Embryonic facial prominence (tissue), 1 donor: Measurements from ENCODE around the gene AGBL5.
"Not testable (repeated sequence)": the region's sequence is repeated elsewhere in the genome, so short reads cannot be mapped to it uniquely, and the experiment has no call there.

Experiments
- DNase-seq: peaks from one replicate; pipeline ENCODE4 v3.0.0-alpha.2; 2016; ENCODE audit errors: extremely low spot score

The AGBL5 gene

DNA sequence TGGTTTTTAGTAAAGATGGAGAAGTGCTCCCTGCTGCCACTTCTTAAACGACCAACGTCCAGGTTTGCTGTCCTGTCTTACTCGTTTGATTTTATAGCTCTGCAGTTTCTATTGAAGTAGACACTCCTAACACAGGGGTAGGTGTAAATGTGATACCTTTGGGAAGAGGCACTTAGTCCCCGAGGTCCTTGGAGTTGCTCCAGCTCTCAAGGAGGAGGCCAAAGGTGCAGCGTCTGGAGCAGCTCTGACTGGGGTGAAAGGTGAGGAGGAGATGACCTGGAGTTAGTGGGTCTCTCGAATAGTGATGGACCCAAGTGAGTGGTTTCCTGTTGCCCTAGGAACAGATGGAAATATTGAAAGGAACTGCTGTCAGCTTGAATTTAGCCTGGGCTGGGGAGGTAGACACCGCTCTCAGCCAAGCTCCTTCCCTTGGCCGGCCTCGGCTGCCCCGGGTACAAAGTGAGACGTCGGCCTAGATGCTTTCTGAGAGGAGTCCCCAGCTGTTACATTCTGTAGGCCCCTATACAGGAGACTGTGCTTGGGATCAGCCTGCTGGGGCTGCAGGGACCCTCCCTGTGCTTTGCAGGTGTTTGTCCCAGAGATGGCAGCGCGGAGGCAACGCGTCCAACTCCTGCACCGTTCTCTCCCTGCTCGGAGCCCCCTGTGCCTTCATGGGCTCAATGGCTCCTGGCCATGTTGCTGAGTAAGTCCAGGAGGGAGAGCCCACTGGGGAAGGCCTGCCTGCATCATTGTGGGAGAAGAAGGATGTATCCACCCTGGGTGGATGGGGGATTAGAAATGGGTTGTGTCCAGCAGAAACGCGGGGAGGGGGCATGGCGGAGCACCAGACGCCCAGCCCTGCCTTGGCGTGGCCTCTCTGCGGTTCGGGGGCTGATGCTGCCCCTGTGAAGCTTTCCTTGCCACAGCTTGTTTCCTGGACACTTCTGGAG, 40.6 kb downstream of the AGBL5 start:
- DNase-seq, result no peak

DNA sequence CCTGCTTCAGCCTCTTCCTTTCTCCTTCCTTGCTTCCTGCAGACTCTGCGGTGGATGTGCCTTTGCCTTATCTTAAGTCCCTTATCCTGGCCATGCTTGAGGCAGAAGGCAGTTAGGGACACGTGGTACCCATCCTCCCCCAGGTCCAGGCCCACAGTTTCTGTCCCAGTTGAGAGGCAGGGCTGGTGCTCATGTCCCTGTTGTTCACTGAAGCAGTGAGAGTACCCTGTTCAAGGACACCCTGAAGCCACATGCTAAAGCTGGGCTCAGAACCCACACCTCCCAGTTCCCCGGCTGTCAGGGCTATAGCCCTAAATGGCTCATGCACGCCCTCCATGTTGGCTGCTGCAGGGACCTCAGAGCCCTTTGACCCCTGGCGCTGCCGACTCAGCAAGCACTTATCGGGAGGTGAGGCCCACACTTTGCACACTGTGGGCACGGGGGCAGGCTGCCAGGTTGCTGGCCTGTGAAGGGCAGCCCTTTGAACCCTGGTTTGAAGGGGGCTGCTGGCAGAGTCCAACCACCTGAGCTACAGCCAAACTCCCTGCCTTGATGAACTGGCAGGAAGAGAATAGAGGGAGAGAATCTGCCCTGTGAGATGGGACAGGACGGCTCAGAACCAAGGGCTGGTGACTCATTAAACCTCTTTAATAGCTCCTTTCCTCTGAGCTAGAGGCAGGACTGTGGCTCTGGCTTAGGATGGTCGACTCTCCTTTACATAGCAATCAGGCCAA, 41.4 kb downstream of the AGBL5 start:
- DNase-seq, result no peak

DNA sequence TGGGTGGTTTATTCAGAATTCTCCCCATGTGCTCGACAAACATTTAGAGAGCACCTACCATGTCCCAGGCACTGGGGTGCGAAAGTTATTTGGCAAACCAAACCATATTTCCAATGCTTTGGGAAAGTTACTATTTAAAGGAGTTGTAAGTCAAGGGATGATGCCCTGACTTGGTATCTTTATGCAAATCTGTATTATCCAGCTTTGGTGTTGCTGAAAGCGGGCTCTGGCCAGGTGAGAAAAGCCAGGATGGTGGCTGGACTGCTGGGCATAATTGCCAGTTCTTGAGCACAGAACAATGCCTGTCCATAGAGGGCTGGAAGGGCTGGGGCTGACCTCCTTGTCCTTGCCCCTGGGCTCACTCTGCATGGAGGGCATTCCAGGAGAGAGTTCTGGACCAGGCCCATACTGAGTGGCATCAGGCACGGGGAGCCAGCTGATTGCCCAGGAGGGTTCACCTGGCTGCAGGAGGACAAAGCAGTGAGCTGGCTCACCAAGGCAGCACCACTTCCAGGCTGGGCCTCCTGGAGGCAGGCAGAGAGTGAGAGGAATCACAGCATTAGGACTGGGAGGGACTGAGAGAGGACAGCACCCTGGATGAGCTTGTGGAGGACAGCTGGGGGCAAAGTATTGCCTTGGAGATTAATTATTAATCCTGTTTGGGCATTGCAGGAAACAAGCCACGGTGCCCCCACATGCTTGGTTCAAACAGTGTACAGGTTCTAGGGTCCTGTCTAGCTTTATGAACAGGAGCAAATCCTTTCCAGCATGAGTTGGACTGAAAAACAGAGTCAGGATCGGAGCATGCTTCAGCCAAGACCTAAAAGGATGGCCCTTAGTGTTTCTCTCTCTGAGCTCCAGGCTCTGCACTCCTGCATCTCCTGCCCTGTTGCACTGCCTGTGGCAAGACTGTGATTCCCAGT, 42.2 kb downstream of the AGBL5 start:
- DNase-seq, result no peak

DNA sequence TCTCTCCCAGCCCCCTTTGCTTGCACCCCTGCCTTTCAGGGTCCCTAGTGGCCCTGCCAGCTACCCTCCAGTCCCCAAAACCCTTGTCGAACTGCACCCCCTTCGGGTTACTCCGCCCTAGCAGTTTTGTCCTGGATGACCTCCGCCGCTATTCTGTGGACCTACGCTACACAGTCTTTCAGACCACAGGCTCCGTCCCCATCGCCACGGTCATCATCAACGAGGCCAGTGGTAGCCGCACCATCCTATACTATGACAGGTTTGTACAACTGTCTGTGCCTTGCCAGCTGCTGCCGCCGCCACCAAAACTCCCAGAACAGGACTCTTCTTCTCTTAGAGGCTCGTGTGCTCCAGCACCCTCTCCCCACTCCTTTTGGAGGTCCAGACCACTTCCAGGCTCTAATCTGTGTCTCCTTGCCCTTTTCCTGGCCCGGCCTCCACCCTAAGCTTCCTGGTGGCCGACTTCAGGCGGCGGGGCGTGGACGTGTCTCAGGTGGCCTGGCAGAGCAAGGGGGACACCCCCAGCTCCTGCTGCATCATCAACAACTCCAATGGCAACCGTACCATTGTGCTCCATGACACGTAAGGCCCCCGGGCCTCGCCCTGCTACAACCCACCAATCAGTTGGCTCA, 43.0 kb downstream of the AGBL5 start:
- no peak for DNase-seq

DNA sequence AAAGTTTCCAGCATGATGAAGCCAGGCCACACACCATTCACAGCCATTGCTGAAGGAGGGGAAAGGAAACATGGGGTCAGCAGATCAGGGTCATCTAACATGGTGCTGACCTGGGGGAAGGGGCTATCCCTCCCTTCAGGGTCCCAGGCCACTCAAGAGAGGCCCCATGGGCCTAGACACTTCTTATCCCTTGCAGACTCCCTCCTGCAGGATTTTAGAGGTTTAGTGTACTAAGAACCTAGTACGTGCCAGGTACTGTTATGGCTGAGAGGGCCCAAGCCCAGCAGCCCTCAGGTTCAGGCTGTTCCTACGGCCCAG, 43.9 kb downstream of the AGBL5 start:
- no peak for DNase-seq

DNA sequence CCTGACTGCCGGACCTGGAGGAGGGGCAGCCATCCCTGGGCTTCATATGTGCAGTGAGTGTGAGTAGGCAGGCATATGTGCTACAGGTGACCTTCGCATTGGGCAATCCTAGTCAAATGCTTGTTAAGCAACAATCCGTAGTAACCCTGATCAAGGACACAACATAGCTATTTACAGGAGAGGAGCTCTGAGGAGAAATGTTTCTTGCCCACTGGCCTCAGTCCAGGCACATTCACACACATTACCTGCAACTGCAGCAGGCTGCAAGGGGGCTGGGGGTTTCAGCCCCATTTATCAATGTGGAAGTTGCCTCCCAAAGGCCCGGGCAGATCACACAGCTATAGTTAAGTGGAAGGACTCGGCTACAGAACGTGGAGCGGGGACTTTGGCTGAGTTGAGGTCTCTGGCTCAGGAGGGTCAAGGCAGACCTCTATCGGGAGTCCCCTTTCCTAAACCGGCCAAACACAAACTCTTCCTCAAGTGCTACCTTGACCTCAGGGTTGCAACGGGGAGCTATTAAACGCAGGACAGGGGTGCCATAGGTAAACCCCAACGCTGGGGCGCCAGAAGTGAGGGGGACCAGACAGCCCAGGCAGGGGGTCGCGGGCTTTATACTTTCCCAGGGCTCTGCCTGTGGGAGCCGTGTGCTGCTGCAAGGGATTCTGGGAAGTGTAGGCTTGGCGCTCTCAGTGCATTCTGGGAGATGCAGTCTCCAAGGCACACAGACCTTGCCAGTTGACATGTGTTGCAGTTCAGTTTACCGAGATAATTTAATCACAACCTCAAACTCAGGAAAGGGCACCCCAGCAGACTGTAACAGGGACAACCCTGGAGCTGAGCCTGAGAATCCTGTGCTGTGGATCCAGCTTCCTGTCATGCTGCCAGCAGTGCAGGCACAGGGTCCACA, 44.5 kb downstream of the AGBL5 start:
- no peak for DNase-seq

DNA sequence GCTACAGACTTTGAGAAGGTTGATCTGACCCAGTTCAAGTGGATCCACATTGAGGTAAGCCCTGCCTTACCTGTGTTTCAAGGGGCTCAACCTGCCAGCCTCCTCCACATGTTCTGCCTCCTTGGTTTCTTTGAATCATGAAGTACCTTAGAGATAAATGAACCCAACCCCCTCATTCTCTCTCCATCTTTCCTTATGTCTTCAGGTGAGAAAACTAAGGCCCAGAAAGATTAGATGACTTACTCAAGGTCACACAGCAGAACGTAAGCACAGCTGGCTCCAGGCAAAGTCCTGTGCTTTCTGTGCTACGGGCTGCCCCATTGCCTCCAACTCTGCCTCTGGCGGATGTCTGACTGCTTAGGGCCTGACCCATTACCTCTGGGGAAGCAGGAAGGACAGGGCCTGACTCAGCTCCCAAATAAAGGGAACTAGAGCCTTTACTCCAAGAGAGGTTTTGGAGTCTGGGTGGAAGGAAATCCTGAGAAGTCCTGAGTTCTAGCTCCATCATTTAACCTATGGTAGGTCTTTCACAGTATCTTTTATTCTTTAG, 45.4 kb downstream of the AGBL5 start:
- DNase-seq, result no peak

DNA sequence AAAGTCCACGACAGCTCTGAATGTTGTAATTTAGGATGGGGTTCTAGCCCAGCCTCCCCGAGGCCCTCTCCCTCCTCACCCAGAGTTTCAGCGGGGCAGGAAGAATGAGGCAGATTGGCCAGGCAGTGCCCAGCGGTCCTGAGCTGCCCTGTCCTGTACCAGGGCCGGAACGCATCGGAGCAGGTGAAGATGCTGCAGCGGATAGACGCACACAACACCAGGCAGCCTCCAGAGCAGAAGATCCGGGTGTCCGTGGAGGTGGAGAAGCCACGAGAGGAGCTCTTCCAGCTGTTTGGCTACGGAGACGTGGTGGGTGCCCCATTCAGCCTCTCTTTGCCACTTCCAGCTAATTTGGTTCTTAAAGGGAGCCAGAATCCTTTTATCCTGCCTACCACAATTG, 45.9 kb downstream of the AGBL5 start:
- DNase-seq, result no peak

DNA sequence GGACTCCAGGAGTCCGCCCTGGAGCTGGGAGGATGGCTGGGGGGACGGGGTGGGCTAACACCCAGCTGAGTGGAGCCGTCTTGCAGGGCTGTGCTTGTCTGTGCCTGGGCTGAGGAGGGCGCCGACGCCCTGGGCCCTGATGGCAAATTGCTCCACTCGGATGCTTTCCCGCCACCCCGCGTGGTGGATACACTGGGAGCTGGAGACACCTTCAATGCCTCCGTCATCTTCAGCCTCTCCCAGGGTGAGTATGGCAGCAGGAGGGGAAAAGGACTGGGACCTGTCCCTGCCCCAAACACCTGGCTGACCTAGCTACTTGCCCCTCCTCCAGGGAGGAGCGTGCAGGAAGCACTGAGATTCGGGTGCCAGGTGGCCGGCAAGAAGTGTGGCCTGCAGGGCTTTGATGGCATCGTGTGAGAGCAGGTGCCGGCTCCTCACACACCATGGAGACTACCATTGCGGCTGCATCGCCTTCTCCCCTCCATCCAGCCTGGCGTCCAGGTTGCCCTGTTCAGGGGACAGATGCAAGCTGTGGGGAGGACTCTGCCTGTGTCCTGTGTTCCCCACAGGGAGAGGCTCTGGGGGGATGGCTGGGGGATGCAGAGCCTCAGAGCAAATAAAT, 48.0 kb downstream of the AGBL5 start:
- no peak for DNase-seq

DNA sequence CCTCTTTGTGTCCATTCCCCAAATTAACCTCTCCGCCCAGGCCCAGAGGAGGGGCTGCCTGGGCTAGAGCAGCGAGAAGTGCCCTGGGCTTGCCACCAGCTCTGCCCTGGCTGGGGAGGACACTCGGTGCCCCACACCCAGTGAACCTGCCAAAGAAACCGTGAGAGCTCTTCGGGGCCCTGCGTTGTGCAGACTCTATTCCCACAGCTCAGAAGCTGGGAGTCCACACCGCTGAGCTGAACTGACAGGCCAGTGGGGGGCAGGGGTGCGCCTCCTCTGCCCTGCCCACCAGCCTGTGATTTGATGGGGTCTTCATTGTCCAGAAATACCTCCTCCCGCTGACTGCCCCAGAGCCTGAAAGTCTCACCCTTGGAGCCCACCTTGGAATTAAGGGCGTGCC, 48.6 kb downstream of the AGBL5 start:
- DNase-seq, result no peak

DNA sequence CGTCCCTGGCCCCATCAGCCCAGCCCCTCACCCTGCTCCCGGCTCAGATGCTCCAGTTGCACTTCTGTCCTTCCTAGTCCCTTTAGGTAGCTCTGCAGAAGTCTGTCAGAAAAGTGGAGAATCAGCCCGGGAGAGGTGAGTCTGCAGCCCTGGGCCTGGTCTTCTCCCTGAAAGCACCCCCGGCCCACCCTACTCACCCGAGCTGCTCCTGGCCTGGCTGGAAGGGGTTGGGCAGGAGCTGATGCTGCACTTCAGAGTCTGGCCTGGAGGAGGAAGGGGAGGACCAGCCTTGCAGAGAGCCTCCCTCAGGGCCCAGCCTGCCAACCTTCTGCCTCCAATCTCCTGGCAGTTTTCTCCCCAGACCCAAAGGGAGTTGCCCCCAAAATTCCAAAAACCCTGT, 50.9 kb downstream of the AGBL5 start:
- DNase-seq, result no peak

DNA sequence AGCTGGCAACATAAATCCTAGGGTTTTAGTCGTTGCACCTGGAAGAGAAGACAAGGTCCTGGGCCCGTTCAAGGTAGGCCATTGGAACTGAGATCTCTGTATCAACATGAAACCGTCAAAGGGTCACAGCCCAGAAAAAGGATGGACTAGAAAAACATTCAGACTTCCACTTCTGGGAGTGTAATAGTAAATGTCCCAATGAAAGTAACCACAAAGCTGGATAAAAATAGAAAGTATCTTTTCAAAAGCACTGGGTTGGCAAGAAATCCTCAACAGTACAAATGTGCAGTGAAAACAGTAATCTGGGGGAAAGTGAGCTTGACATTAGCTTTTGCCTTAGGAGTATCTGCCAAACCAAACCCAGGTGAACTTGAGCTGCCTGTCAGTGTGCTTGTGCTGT, 54.5 kb downstream of the AGBL5 start:
- DNase-seq, result no peak

DNA sequence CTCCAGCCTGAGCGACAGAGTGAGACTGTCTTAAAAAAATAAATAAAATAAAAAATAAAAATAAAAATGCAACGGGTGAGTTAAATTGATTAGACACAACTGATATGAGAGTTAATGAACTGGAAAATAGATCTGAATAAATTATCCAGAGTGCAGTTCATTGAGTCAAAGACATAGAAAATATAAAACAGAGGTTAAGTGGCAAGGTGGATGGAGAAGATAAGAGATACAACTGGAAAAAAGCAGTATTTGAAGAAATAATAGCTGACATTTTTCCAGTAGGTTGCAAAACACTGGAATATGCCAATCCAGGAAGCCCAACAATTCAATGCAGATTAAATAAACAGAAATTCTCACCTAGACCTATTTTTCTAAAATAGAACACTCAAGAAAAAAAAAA, 56.8 kb downstream of the AGBL5 start:
- DNase-seq, result no peak

DNA sequence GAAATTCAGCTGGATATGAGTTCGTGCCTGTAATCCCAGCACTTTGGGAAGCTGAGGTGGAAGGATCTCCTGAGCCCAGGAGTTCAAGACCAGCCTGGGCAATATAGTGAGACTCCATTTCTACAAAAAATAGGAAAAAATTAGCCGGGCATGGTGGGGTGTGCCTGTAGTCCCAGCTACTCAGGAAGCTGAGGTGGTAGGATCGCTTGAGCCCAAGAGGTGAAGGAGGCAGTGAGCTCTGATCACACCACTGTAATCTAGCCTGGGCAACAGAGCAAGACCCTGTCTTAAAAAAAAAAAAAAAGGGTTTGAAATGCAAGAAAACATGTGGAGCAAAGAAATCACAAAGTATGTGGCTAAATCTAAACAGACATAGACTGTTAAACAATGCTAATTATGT, 57.6 kb downstream of the AGBL5 start:
- DNase-seq, result no peak

DNA sequence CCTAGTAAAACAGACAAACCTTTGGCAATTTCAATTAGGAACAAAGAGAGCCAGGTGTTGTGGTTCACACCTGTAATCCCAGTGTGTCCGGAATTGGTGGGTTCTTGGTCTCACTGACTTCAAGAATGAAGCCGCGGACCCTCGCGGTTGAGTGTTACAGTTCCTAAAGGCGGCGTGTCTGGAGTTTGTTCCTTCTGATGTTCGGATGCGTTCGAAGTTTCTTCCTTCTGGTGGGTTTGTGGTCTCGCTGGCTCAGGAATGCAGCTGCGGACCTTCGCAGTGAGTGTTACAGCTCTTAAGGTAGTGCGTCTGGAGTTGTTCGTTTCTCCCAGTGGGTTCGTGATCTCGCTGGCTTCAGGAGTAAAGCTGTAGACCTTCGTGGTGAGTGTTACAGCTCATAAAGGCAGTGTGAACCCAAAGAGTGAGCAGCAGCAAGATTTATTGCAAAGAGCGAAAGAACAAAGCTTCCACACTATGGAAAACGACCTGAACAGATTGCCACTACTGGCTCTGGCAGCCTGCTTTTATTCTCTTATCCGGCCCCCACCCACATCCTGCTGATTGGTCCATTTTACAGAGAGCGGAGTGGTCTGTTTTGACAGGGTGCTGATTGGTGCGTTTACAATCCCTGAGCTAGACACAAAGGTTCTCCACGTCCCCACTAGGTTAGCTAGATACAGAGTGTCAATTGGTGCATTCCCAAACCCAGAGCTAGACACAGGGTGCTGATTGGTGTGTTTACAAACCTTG, 59.3 kb downstream of the AGBL5 start:
- DNase-seq, result not testable (repeated sequence)

DNA sequence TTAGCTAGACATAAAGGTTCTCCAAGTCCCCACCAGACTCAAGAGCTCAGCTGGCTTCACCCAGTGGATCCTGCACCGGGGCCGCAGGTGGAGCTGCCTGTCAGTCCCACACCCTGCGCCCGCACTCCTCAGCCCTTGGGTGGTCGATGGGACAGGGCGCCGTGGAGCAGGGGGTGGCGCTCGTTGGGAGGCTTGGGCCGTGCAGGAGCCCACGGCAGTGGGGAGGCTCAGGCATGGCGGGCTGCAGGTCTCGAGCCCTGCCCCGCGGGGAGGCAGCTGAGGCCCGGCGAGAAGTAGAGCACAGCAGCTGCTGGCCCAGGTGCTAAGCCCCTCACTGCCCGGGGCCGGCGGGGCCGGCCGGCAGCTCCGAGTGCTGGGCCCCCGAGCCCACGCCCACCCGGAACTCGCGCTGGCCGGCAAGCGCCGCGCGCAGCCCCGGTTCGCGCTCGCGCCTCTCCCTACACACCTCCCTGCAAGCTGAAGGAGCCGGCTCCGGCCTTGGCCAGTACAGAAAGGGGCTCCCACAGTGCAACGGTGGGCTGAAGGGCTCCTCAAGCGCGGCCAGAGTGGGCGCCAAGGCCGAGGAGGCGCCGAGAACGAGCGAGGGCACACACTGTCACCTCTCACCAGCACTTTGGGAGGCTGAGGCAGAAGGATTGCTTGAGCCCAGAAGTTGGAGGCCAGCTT, 60.1 kb downstream of the AGBL5 start:
- DNase-seq, result not testable (repeated sequence)

DNA sequence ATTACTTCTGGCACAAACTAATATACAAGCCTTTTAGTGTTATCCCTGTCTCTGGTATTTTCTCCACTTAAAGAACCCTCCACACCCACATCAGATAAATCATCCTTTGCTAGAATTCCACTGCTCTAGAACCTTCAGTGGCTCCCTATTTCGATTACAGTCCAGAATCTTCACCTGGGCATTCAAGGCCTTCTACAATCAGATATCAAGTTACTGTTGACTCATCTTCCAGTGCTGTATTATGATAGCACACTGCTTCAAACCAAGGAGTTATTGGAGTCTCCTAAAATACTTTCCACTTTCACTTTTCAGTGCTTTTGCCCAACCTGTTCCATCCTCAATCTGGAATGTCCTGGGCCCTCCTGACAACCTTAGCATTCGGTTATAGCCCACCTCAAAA, 64.1 kb downstream of the AGBL5 start:
- no peak for DNase-seq

DNA sequence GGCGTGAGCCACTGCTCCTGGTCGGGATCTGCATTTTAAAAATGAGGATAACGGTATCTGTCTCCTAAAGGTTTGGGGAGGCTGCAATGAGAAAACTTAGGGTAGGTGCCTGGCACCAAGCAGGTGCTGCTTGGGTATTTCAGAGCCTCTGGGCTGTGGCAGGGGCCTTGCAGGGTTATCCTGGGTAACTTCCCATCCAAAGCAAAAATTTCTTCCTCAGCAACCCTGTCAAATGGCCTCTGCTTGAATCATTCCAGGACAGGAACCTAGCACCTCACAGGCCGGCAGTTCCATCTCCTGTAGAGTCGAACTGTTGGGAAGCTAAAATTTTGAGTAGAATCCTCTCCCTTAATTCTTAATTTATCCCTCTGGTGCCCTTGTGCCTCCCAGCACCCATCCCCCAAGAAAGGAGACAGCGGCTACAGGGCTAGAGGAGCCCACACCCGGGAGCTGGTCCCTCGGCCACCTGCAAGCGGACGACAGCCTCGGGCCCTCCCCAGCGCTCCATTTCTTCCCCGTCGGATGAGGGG, 66.6 kb downstream of the AGBL5 start:
- no peak for DNase-seq
